Measurements from ENCODE around the gene SPRR5.

Gene SPRR5

GRCh38 chr1:152907686-152908601 lies 39.1 kb upstream of the SPRR5 start, which contains the start of gene IVL:
Gene IVL (plus strand): TSS chr1:152908546. CDS start chr1:152909798, 1,252 bp downstream.
- TF ChIP-seq, protein P1, sequence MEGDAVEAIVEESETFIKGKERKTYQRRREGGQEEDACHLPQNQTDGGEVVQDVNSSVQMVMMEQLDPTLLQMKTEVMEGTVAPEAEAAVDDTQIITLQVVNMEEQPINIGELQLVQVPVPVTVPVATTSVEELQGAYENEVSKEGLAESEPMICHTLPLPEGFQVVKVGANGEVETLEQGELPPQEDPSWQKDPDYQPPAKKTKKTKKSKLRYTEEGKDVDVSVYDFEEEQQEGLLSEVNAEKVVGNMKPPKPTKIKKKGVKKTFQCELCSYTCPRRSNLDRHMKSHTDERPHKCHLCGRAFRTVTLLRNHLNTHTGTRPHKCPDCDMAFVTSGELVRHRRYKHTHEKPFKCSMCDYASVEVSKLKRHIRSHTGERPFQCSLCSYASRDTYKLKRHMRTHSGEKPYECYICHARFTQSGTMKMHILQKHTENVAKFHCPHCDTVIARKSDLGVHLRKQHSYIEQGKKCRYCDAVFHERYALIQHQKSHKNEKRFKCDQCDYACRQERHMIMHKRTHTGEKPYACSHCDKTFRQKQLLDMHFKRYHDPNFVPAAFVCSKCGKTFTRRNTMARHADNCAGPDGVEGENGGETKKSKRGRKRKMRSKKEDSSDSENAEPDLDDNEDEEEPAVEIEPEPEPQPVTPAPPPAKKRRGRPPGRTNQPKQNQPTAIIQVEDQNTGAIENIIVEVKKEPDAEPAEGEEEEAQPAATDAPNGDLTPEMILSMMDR (IDR thresholded peaks at IDR 0.05) = no peak

- TF ChIP-seq, protein P1 (IDR thresholded peaks at IDR 0.05) = no peak
These were observed 37.8 kb upstream of the SPRR5 start for GRCh38 chr1:152909206-152909605.

GRCh38 chr1:152912471-152912870 lies 34.5 kb upstream of the SPRR5 start:
- TF ChIP-seq, protein P1 (IDR thresholded peaks at IDR 0.05) = no peak

GRCh38 chr1:152912900-152913299 lies 34.1 kb upstream of the SPRR5 start:
- TF ChIP-seq, protein P1 (IDR thresholded peaks at IDR 0.05) = no peak

DNA sequence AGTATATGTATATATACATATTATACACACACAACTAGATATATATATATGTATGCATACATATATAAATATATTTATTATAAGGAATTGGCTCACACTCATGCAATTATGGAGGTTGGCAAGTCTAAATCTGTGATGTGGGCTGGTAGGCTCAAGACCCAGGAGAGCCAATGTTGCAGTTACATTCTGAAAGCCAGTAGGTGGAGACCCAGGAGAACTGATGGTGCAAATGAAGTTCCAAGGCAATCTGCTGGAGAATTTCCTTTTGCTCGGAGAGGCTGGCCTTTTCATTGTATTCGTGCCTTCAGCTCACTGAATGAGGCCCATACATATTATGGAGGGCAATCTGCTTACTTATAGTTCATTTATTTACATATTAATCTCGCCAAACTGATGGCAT lies 29.2 kb upstream of the SPRR5 start:
- TF ChIP-seq, protein P1 (IDR thresholded peaks at IDR 0.05) = no peak

DNA sequence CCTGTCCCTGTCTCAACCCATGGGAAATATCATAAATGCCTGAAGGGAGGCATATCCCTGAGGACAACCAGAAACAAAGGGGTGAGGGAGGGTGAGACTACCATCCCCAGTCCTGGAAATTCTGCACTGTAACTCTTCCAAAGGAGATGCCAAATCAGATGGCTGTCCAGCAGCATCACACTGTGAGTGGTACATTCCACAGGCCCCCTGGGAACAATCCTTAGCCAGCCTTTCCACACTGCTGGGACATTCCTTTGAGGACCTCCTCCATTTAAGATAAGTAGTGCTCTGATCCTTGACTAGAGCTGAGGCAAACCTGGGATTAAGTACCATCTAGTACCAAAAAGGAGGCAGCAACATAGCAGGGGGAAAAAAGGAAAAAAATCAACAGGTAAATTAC lies 27.9 kb upstream of the SPRR5 start:
- TF ChIP-seq, protein P1 (IDR thresholded peaks at IDR 0.05) = no peak

DNA sequence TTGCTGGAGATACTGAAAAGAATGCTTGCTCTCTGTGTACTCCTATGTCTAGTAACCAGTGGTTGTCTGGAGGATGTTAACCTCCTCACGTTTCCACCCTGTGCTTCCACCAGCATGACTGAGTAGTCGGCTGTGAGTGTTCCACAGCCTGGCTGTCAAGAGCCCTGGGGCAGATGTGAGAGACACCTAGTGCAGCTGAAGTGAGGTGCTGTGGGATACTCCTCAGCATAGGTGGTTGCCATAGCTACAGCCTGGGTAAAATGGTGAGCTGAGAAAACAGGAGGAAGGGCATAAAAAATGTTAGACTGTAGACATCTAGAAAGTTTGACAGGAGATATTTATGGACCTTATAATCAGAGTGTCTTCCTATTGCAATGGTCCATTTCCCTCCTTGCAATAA lies 22.8 kb upstream of the SPRR5 start:
- TF ChIP-seq, protein P1 (IDR thresholded peaks at IDR 0.05) = no peak

Data from LNCAP (cell line).